PC-9 (cell line): Measurements from ENCODE around the gene ZNF586. TPM values are rescaled to one million over a fixed set of nuclear protein-coding genes. Genes with fewer than 3 reads are reported as not detected.
A peak's percentile ranks its signal among the peaks of the same experiment; 100 is the strongest.

Experiments
- BruUV-seq: library from RNA; stranded (reverse); fragments of 400-500 nt; replicated peaks from 2 replicates; lab custom pipeline; 2021; lab: Mats Ljungman, UMichigan
- CTCF ChIA-PET: fragments of 300-600 bp; sonication (Branson Sonifier 250); formaldehyde crosslinking; loops from one replicate; lab custom pipeline; 2022; ENCODE audit warnings: antibody characterized with exemption; lab: Charles Lee
- POLR2A ChIA-PET: fragments of 300-600 bp; sonication (Branson Sonifier 250); formaldehyde crosslinking; loops from one replicate; lab custom pipeline; 2022; ENCODE audit warnings: antibody characterized with exemption; ENCODE audit not compliant: unreplicated experiment; lab: Charles Lee
- DNase-seq, 2 experiments: peaks; one replicate each; pipeline versions ENCODE4 v3.0.0 to v3.0.0-alpha.2; 2015 to 2022; ENCODE audit warnings: mixed read lengths in 1 of 2
- H2AFZ ChIP-seq: fragments of 200-600 bp; sonication (generic); 2 replicates; pipeline ENCODE4 v1.8.1; 2017; ENCODE audit warnings: antibody characterized with exemption
- H3F3A ChIP-seq: fragments of 200-600 bp; sonication (generic); 2 replicates; pipeline ENCODE4 v1.8.1; 2017; ENCODE audit warnings: antibody characterized with exemption, mild to moderate bottlenecking, low read depth; ENCODE audit not compliant: insufficient read depth
- H3K27ac ChIP-seq: fragments of 200-600 bp; sonication (generic); 2 replicates; pipeline ENCODE4 v1.6.1; 2016; ENCODE audit warnings: mixed run types
- H3K27me3 ChIP-seq: fragments of 200-600 bp; sonication (generic); 2 replicates; pipeline ENCODE4 v1.6.1; 2016; ENCODE audit warnings: low read depth, mixed run types; ENCODE audit not compliant: insufficient read depth
- H3K36me3 ChIP-seq: fragments of 200-600 bp; sonication (generic); 2 replicates; pipeline ENCODE4 v1.6.1; 2016; ENCODE audit warnings: low read depth, mixed run types
- H3K4me1 ChIP-seq: fragments of 200-600 bp; sonication (generic); replicated peaks from 2 replicates; pipeline ENCODE4 v1.6.1; 2016; ENCODE audit warnings: mixed run types; ENCODE audit not compliant: insufficient read depth
- H3K4me2 ChIP-seq: fragments of 200-600 bp; sonication (generic); 2 replicates; pipeline ENCODE4 v1.6.1; 2017; ENCODE audit warnings: mixed run types
- H3K4me3 ChIP-seq: fragments of 200-600 bp; sonication (generic); 2 replicates; pipeline ENCODE4 v1.6.1; 2016; ENCODE audit warnings: mixed run types
- H3K79me2 ChIP-seq: fragments of 200-600 bp; sonication (generic); 2 replicates; pipeline ENCODE4 v1.6.1; 2017; ENCODE audit warnings: low read depth, mixed run types
- H3K9me2 ChIP-seq: fragments of 200-600 bp; sonication (generic); 2 replicates; pipeline ENCODE4 v1.8.1; 2017; ENCODE audit warnings: mild to moderate bottlenecking; ENCODE audit not compliant: insufficient read depth
- H3K9me3 ChIP-seq: fragments of 200-600 bp; sonication (generic); 2 replicates; pipeline ENCODE4 v1.8.1; 2016; ENCODE audit warnings: low read depth; ENCODE audit not compliant: insufficient read depth
- H4K20me1 ChIP-seq: fragments of 200-600 bp; sonication (generic); 2 replicates; pipeline ENCODE4 v1.8.1; 2017; ENCODE audit not compliant: insufficient read depth
- CTCF ChIP-seq: fragments of 200-600 bp; sonication (generic); conservative IDR thresholded peaks from 2 replicates; pipeline ENCODE4 v1.6.1; 2017; ENCODE audit warnings: mixed run types, antibody characterized with exemption, mild to moderate bottlenecking, moderate library complexity
- EZH2 ChIP-seq: fragments of 200-600 bp; sonication (generic); IDR thresholded peaks from 2 replicates; pipeline ENCODE4 v1.8.0; 2017; ENCODE audit warnings: antibody characterized with exemption, low read depth
- intact Hi-C: fragments of 100-400 bp; cut with micrococcal nuclease; formaldehyde crosslinking; loops from one replicate; pipeline ENCODE4 v1.10.0; 2022; ENCODE audit not compliant: unreplicated experiment
- total RNA-seq: library from RNA; stranded (reverse); gene quantifications from 2 replicates; pipeline ENCODE4 v1.2.3, GENCODE V29; 2021

Gene ZNF586
- total RNA-seq, 1 experiment from 2014 or later = 21.3 TPM

- TF ChIP-seq CTCF (no peak), EZH2 (no peak)
- H3K9me2 ChIP-seq = no peaks in the 10 kb centered on the region
- H3K27ac ChIP-seq = no peak overlapping the region
- H3K4me1 ChIP-seq = no peaks in the 10 kb centered on the region
- ChIA-PET POLR2A (no interaction called here), CTCF (no interaction called here)
- BruUV-seq = no TSS peak
- no peak overlapping the region for H3K4me2 ChIP-seq
- 0 out of 2 replicates have a peak overlapping the region, but pooled peaks have one; percentile 0 for H3K4me3 ChIP-seq
- no peaks in the 10 kb centered on the region for H4K20me1 ChIP-seq
- DNase-seq = no peak
- H3K9me3 ChIP-seq = peaks cover 69% of the 10 kb centered on the region
- no peaks in the 10 kb centered on the region for H3K27me3 ChIP-seq
- no peaks in the 10 kb centered on the region for H3F3A ChIP-seq
- intact Hi-C loops = no loop called here
- H3K79me2 ChIP-seq = 0 out of 2 replicates have a peak, but pooled peaks cover 1% of the 10 kb centered on the region
- H2AFZ ChIP-seq = no peak overlapping the region
- peaks cover 75% of the 10 kb centered on the region for H3K36me3 ChIP-seq
These were observed 14.4 kb upstream of the ZNF586 start for GRCh38 chr19:57755031-57755430.

- H3K9me3 ChIP-seq = peaks cover 42% of the 10 kb centered on the region
- H3K4me1 ChIP-seq = no peaks in the 10 kb centered on the region
- H3F3A ChIP-seq = no peaks in the 10 kb centered on the region
- no TSS peak for BruUV-seq
- H3K36me3 ChIP-seq = peaks cover 48% of the 10 kb centered on the region
- intact Hi-C loops = no loop called here
- no peaks in the 10 kb centered on the region for H3K27me3 ChIP-seq
- CTCF ChIA-PET = no interaction called here
- POLR2A ChIA-PET = interaction anchor here (0.6 kb wide), 1 partner anchor 432 kb away, joined by 3 read pairs; no protein-coding TSS in a partner anchor
- H2AFZ ChIP-seq = no peak overlapping the region
- H3K4me3 ChIP-seq = no peak overlapping the region
- no peak overlapping the region for H3K27ac ChIP-seq
- H3K9me2 ChIP-seq = no peaks in the 10 kb centered on the region
- H3K4me2 ChIP-seq = no peak overlapping the region
- TF ChIP-seq EZH2 = no peak
- no peak for TF ChIP-seq CTCF
- no peaks in the 10 kb centered on the region for H4K20me1 ChIP-seq
- no peaks in the 10 kb centered on the region for H3K79me2 ChIP-seq
- DNase-seq = no peak
These were observed 11.5 kb upstream of the ZNF586 start for GRCh38 chr19:57757941-57758340.

- intact Hi-C loops = no loop called here
- peaks cover 30% of the 10 kb centered on the region for H3K9me3 ChIP-seq
- no peaks in the 10 kb centered on the region for H3K79me2 ChIP-seq
- H3K36me3 ChIP-seq = peaks cover 36% of the 10 kb centered on the region
- H3K4me2 ChIP-seq = no peak overlapping the region
- H4K20me1 ChIP-seq = no peaks in the 10 kb centered on the region
- no peak for TF ChIP-seq CTCF
- POLR2A ChIA-PET = no interaction called here
- no peaks in the 10 kb centered on the region for H3K27me3 ChIP-seq
- no peak overlapping the region for H2AFZ ChIP-seq
- no peaks in the 10 kb centered on the region for H3K4me1 ChIP-seq
- H3K9me2 ChIP-seq = no peaks in the 10 kb centered on the region
- DNase-seq = no peak
- no peak overlapping the region for H3K4me3 ChIP-seq
- no peaks in the 10 kb centered on the region for H3F3A ChIP-seq
- no TSS peak for BruUV-seq
- no peak overlapping the region for H3K27ac ChIP-seq
- CTCF ChIA-PET = no interaction called here
These were observed 10.4 kb upstream of the ZNF586 start for GRCh38 chr19:57759096-57759495.
